ENCODE results near the gene COTL1. TPM values are rescaled to one million over a fixed set of nuclear protein-coding genes. Genes with fewer than 3 reads are reported as not detected.

Gene COTL1
- total and polyA plus RNA-seq, 2 of the 13 experiments (the other 11 are each of a cell fraction or from before 2014, with no cell fraction given), result 8.7 to 16.9 TPM

DNA sequence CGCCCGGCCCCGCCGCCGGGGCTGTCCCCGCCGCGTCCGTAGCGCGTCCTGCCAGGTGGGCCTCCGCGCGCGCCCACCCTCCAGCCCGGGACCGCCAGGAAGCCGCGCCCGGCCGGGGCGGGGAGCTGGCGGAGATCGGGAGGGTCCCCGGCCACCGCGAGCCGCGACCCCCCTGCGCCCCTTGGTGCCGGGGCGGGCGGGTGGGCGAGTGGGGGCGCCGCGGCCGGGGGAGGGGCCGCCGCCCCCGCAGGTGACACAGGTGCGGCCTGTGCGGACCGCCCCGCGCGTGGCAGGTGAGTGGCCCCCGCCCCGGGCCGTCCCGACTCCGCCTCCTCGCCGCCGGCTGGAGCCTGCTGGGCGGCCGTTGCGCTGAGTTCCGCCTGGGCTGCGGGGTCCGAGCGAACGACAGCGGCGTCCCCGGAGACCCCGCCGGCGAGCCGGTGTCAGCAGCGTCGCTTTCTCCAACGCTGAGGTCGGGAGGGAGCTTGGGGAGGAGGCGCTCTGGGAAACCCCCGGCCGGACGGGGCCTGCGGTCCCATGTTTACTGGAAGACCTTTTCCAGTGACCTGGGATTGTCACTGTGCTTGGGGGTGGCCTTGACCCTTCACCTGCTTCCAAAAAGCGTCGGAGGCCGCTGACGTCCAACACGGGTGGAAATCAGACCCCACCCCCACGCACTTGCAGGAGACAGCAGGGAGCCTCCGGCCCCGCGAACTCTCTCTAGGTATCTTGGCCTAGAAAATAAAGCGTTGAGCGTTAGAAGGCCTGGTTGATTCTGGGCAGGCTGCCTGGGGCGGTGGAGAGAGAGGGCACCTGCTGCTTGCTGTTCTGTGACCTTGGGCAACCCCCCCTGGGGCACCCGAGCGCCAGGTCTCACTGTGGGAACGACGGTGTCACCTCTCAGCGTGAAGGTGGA, 31.0 kb upstream of the COTL1 start (continued):
- no peak for TF ChIP-seq ZNF546 (CRISPR knock-in tag; conservative IDR thresholded peaks at IDR 0.05)
- TF ChIP-seq FOXJ3 (CRISPR knock-in tag; IDR thresholded peaks at IDR 0.05; ENCODE audit: borderline replicate concordance), result no peak; the same call in 1 of the 2 replicates
- no peak for TF ChIP-seq SAFB2 (CRISPR knock-in tag; IDR thresholded peaks at IDR 0.05; ENCODE audit: borderline replicate concordance, low read depth)
- TF ChIP-seq EEA1 (CRISPR knock-in tag; IDR thresholded peaks at IDR 0.05; ENCODE audit: borderline replicate concordance), result no peak
- TF ChIP-seq ZNF775 (CRISPR knock-in tag; IDR thresholded peaks at IDR 0.05; ENCODE audit: borderline replicate concordance), result no peak
- no peak for TF ChIP-seq ZNF737 (CRISPR knock-in tag; IDR thresholded peaks at IDR 0.05; ENCODE audit: borderline replicate concordance)
- no peak for TF ChIP-seq ZNF841 (CRISPR knock-in tag; IDR thresholded peaks at IDR 0.05; ENCODE audit: borderline replicate concordance)
- TF ChIP-seq SIN3A (IDR thresholded peaks at IDR 0.05; ENCODE audit: borderline replicate concordance, low read depth, low read length), result 0 out of 2 replicates have a peak, but pooled peaks have one; percentile 13
- TF ChIP-seq ZBTB25 (CRISPR knock-in tag; IDR thresholded peaks at IDR 0.05), result no peak
- no peak for TF ChIP-seq SP2 (CRISPR knock-in tag; IDR thresholded peaks at IDR 0.05)
- TF ChIP-seq IKZF4 (CRISPR knock-in tag; IDR thresholded peaks at IDR 0.05; ENCODE audit: borderline replicate concordance, low read depth, not compliant biosample characterization), result peak; percentile 79
- TF ChIP-seq TCF7L2 (IDR thresholded peaks at IDR 0.05; ENCODE audit: low read depth, low read length), result no peak
- no peak for TF ChIP-seq STAG1 (CRISPR knock-in tag; IDR thresholded peaks at IDR 0.05)
- peak; percentile 68 for TF ChIP-seq SAP130 (CRISPR knock-in tag; IDR thresholded peaks at IDR 0.05; ENCODE audit: low read depth)
- no peak for TF ChIP-seq ZNF589 (CRISPR knock-in tag; conservative IDR thresholded peaks at IDR 0.05)
- TF ChIP-seq YEATS2 (CRISPR knock-in tag; IDR thresholded peaks at IDR 0.05; ENCODE audit: borderline replicate concordance), result no peak
- TF ChIP-seq ZZZ3 (CRISPR knock-in tag; IDR thresholded peaks at IDR 0.05; ENCODE audit: borderline replicate concordance), result no peak
- no peak for TF ChIP-seq ZHX1 (CRISPR knock-in tag; IDR thresholded peaks at IDR 0.05; ENCODE audit: low read depth)
- TF ChIP-seq ZSCAN21 (CRISPR knock-in tag; IDR thresholded peaks at IDR 0.05; ENCODE audit: borderline replicate concordance), result peak; percentile 25; the same call in 1 of the 2 replicates
- no peak for TF ChIP-seq GRHL1 (CRISPR knock-in tag; conservative IDR thresholded peaks at IDR 0.05)
- TF ChIP-seq ZNF34 (CRISPR knock-in tag; IDR thresholded peaks at IDR 0.05; ENCODE audit: borderline replicate concordance), result no peak
- TF ChIP-seq ZNF317 (CRISPR knock-in tag; IDR thresholded peaks at IDR 0.05), result no peak
